Skeletal muscle satellite cell (primary cell): ENCODE results near the gene TSHB.

Experiments
- H3K27me3 ChIP-seq: 2 replicates; pipeline ENCODE4 v1.7.0; 2013; ENCODE audit warnings: low read length; ENCODE audit not compliant: control insufficient read depth, insufficient read depth
- H3K36me3 ChIP-seq: 2 replicates; pipeline ENCODE4 v1.7.0; 2013; ENCODE audit warnings: mild to moderate bottlenecking, control low read depth, low read length; ENCODE audit not compliant: insufficient read depth
- H3K4me1 ChIP-seq: 2 replicates; pipeline ENCODE4 v1.7.0; 2013; ENCODE audit warnings: low read length; ENCODE audit not compliant: control insufficient read depth, insufficient read depth
- H3K4me2 ChIP-seq: 2 replicates; pipeline ENCODE4 v1.7.0; 2013; ENCODE audit warnings: mild to moderate bottlenecking, low read length
- H3K4me3 ChIP-seq: 2 replicates; pipeline ENCODE4 v1.7.0; 2013; ENCODE audit warnings: low read length
- H3K9ac ChIP-seq: 2 replicates; pipeline ENCODE4 v1.7.0; 2013; ENCODE audit warnings: mild to moderate bottlenecking, low read depth, low read length, moderate library complexity
- H3K9me3 ChIP-seq: replicated peaks from 2 replicates; pipeline ENCODE4 v1.7.0; 2013; ENCODE audit warnings: mild to moderate bottlenecking, control low read depth, low read length

TSHB gene

GRCh38 chr1:115031595-115031994 is 2.0 kb downstream of the TSHB start:
- Histone ChIP-seq H3K36me3 (no peaks in the 10 kb centered on the region), H3K27me3 (peaks cover 34% of the 10 kb centered on the region), H3K9ac (no peak overlapping the region), H3K4me1 (no peaks in the 10 kb centered on the region), H3K4me3 (no peak overlapping the region), H3K4me2 (no peak overlapping the region), H3K9me3 (no peaks in the 10 kb centered on the region)

- Histone ChIP-seq H3K4me1 (no peaks in the 10 kb centered on the region), H3K4me2 (no peak overlapping the region), H3K27me3 (peaks cover 39% of the 10 kb centered on the region), H3K9me3 (no peaks in the 10 kb centered on the region), H3K4me3 (no peak overlapping the region), H3K36me3 (no peaks in the 10 kb centered on the region), H3K9ac (no peak overlapping the region)
These were observed 6.0 kb downstream of the TSHB start for GRCh38 chr1:115035652-115036051.

- Histone ChIP-seq H3K9ac (no peak overlapping the region), H3K9me3 (no peaks in the 10 kb centered on the region), H3K27me3 (peaks cover 36% of the 10 kb centered on the region), H3K4me3 (no peak overlapping the region), H3K4me2 (no peak overlapping the region), H3K36me3 (no peaks in the 10 kb centered on the region), H3K4me1 (no peaks in the 10 kb centered on the region)
These were observed 7.3 kb downstream of the TSHB start for GRCh38 chr1:115036814-115037507.

DNA sequence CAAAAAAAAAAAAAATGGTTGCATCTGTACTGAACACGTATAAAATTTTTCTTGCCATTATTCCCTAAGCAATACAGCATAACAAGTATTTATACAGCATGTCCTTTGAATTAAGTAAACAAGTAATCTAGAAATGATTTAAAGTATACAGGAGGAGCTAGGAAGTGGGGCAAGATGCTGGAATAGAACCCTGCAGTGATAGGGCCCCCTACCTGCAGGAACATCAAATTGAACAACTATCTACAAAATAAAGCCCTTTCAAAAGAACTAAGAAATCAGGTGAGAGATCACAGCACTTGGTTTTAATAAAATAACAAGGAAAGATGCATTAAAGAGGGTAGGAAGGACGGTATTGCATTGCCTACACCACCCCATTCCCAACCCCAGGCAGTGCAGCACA is 10.9 kb downstream of the TSHB start:
- H3K36me3 ChIP-seq: no peaks in the 10 kb centered on the region
- no peaks in the 10 kb centered on the region for H3K4me1 ChIP-seq
- peaks cover 23% of the 10 kb centered on the region for H3K27me3 ChIP-seq
- H3K9me3 ChIP-seq: no peaks in the 10 kb centered on the region
- H3K9ac ChIP-seq: no peak overlapping the region
- H3K4me3 ChIP-seq: no peak overlapping the region
- H3K4me2 ChIP-seq: no peak overlapping the region

DNA sequence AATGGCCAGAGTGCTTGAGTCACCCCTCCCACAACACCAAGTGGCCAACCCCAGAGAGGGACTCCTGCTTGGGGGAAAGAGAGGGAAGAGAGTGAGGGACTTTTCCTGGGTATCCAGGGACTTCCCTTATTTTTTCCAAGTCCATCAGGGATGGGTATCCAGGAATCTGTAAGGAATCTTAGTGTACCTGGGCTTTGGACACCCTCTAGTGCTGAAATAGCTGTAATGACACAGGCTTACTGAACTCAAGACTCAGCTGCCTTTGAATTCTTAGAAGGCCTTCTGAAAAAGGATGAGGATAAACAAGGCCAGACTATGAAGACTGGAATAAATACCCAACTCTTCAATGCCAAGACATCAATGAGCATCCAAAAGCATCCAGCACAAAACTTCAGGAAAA is 12.0 kb downstream of the TSHB start:
- Histone ChIP-seq H3K9ac (no peak overlapping the region), H3K9me3 (no peaks in the 10 kb centered on the region), H3K36me3 (no peaks in the 10 kb centered on the region), H3K4me1 (no peaks in the 10 kb centered on the region), H3K27me3 (peaks cover 17% of the 10 kb centered on the region), H3K4me2 (no peak overlapping the region), H3K4me3 (no peak overlapping the region)

GRCh38 chr1:115046751-115047150 is 17.1 kb downstream of the TSHB start:
- Histone ChIP-seq H3K4me1 (no peaks in the 10 kb centered on the region), H3K4me2 (no peak overlapping the region), H3K9ac (no peak overlapping the region), H3K9me3 (no peaks in the 10 kb centered on the region), H3K4me3 (no peak overlapping the region), H3K27me3 (no peaks in the 10 kb centered on the region), H3K36me3 (no peaks in the 10 kb centered on the region)

GRCh38 chr1:115051850-115052249 is 22.2 kb downstream of the TSHB start:
- no peaks in the 10 kb centered on the region for H3K36me3 ChIP-seq
- peaks cover 6% of the 10 kb centered on the region for H3K4me1 ChIP-seq
- no peak overlapping the region for H3K4me2 ChIP-seq
- H3K4me3 ChIP-seq: no peak overlapping the region
- H3K27me3 ChIP-seq: peaks cover 9% of the 10 kb centered on the region
- no peaks in the 10 kb centered on the region for H3K9me3 ChIP-seq
- H3K9ac ChIP-seq: no peak overlapping the region

DNA sequence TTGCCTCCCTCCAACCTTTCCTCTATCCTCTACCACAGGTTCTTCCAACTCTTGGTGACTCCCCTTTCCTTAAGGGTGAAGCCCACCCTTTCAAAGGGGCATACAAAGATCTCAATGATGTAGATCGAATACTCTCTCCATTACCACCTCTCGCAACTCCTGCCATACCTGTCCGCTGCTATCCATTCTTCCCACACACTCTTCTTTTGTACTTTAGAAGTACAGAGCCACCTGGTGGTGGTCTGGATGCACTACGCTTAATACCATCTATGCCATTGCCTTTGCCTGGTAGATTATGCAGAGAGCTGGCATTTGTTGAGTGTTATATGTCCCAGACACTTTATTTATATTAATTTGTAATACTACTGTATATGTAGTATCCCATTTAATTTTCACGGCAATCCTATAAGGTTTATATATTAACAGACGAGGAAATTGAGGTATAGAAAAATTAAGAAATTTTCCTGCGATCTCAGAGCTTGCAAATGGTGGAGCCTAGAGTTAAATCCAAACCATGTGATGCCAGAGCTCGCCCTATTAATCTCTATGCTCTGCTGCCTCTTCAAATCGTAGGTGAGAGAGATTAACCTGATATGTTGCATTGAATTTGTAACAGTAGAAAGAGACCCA is 22.9 kb downstream of the TSHB start:
- no peaks in the 10 kb centered on the region for H3K36me3 ChIP-seq
- H3K9ac ChIP-seq: no peak overlapping the region
- peaks cover 6% of the 10 kb centered on the region for H3K4me1 ChIP-seq
- no peak overlapping the region for H3K4me2 ChIP-seq
- no peak overlapping the region for H3K4me3 ChIP-seq
- peaks cover 9% of the 10 kb centered on the region for H3K27me3 ChIP-seq
- no peaks in the 10 kb centered on the region for H3K9me3 ChIP-seq

GRCh38 chr1:115056395-115056798 is 26.8 kb downstream of the TSHB start:
- H3K36me3 ChIP-seq: no peaks in the 10 kb centered on the region
- peaks cover 9% of the 10 kb centered on the region for H3K27me3 ChIP-seq
- H3K4me1 ChIP-seq: peaks cover 6% of the 10 kb centered on the region
- H3K4me2 ChIP-seq: peak overlapping the region; percentile 22
- no peak overlapping the region for H3K9ac ChIP-seq
- no peak overlapping the region for H3K4me3 ChIP-seq
- no peaks in the 10 kb centered on the region for H3K9me3 ChIP-seq

DNA sequence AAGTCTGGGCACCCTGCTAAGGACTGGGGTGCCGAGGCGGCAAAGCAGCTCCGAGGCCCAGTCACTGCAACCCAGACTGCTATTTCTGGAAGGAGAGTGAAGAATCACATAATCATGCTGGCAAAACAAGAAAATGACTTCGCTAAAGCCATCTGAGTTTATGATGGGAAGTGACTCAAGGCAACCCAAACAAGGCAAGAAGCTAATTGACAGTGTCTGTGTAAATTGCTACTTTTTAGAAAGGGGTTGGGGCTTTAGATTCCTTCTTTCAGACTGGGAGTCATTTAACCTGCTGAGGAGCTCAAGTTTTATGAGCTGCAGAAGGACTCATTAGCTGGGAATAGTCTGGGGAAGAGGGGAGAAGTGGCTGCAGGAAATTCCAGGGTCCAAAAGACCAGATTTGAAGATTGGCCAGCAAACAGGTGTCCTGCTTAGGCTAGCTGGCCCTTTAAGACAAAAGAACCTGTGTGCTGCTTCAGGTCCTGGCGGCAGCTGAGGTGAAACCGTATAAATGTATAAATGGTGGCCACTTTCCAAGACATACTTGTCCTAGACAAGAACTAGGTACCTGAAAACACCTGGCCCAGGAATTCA is 28.1 kb downstream of the TSHB start:
- H3K4me1 ChIP-seq: peaks cover 14% of the 10 kb centered on the region

GRCh38 chr1:115059316-115059715 is 29.7 kb downstream of the TSHB start:
- H3K4me1 ChIP-seq: peaks cover 15% of the 10 kb centered on the region
- no peaks in the 10 kb centered on the region for H3K9me3 ChIP-seq
- H3K4me3 ChIP-seq: no peak overlapping the region
- no peaks in the 10 kb centered on the region for H3K36me3 ChIP-seq
- no peak overlapping the region for H3K9ac ChIP-seq
- no peak overlapping the region for H3K4me2 ChIP-seq
- H3K27me3 ChIP-seq: peaks cover 2% of the 10 kb centered on the region

More for the DNA sequence above, 28.1 kb downstream of the TSHB start:
- no peak overlapping the region for H3K9ac ChIP-seq
- no peaks in the 10 kb centered on the region for H3K36me3 ChIP-seq
- H3K4me3 ChIP-seq: no peak overlapping the region
- no peak overlapping the region for H3K4me2 ChIP-seq
- H3K27me3 ChIP-seq: peaks cover 9% of the 10 kb centered on the region
- no peaks in the 10 kb centered on the region for H3K9me3 ChIP-seq

DNA sequence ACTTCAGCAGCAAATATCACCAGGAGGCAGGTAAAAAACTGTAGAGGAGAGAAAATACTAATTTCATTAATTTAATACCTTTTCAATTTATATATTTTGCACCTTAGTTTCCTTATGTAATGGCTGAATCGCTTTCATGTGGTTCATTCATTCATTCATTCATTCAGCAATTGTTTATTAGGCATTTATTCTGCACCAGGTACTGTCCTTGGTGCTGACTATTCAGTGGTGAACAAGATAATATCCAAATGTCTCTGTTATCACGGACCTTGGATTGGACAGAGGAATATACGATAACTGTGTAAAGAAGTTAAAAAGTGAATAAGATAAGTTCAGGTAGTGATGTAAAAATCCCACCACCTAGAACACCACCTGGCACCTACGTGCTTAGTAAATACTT is 30.9 kb downstream of the TSHB start:
- Histone ChIP-seq H3K9ac (no peak overlapping the region), H3K9me3 (no peaks in the 10 kb centered on the region), H3K27me3 (no peaks in the 10 kb centered on the region), H3K4me1 (peaks cover 15% of the 10 kb centered on the region), H3K36me3 (no peaks in the 10 kb centered on the region), H3K4me3 (no peak overlapping the region), H3K4me2 (no peak overlapping the region)
